Glutamatergic neuron (in vitro differentiated cells): ENCODE data around the gene KIRREL1. TPM values are rescaled to one million over a fixed set of nuclear protein-coding genes. Genes with fewer than 3 reads are reported as not detected.
A peak's percentile ranks its signal among the peaks of the same experiment; 100 is the strongest.

Experiments
- DNase-seq: peaks from one replicate; pipeline ENCODE4 v3.0.0; 2022
- H3K27ac Mint-ChIP-seq: one replicate; pipeline ENCODE4 v1.8.0; 2020; ENCODE audit warnings: mild to moderate bottlenecking, mixed read lengths, inconsistent platforms; ENCODE audit not compliant: unreplicated experiment
- H3K27me3 Mint-ChIP-seq: one replicate; pipeline ENCODE4 v1.8.0; 2020; ENCODE audit warnings: mild to moderate bottlenecking, moderate library complexity, mixed read lengths, inconsistent platforms; ENCODE audit not compliant: unreplicated experiment
- H3K36me3 Mint-ChIP-seq: one replicate; pipeline ENCODE4 v1.8.0; 2020; ENCODE audit warnings: mild to moderate bottlenecking, mixed read lengths, inconsistent platforms; ENCODE audit not compliant: unreplicated experiment
- H3K4me1 Mint-ChIP-seq: one replicate; pipeline ENCODE4 v1.8.0; 2020; ENCODE audit warnings: mild to moderate bottlenecking, low read depth, mixed read lengths, inconsistent platforms; ENCODE audit not compliant: unreplicated experiment
- H3K4me3 Mint-ChIP-seq: one replicate; pipeline ENCODE4 v1.8.0; 2020; ENCODE audit warnings: mild to moderate bottlenecking, mixed read lengths, inconsistent platforms; ENCODE audit not compliant: unreplicated experiment
- H3K9me3 Mint-ChIP-seq: one replicate; pipeline ENCODE4 v1.8.0; 2020; ENCODE audit warnings: mild to moderate bottlenecking, moderate library complexity, mixed read lengths, inconsistent platforms; ENCODE audit not compliant: unreplicated experiment
- total RNA-seq: library from RNA; stranded (reverse); fragmentation: NEBNext Ultra II Directional; extraction: Animal tissue kit (Norgen Biotek cat#: 25700); gene quantifications from one replicate; pipeline ENCODE4 v1.2.1, GENCODE V29; 2021; ENCODE audit not compliant: unreplicated experiment
- TF ChIP-seq, protein P1 (sequence below): fragments of 200-600 bp; sonication (generic); IDR thresholded peaks from one replicate; pipeline ENCODE4 v1.5.0; 2021; ENCODE audit not compliant: partially characterized antibody, unreplicated experiment

The KIRREL1 gene
- total RNA-seq, 1 donor from 2014 or later, result 8.1 TPM

DNA sequence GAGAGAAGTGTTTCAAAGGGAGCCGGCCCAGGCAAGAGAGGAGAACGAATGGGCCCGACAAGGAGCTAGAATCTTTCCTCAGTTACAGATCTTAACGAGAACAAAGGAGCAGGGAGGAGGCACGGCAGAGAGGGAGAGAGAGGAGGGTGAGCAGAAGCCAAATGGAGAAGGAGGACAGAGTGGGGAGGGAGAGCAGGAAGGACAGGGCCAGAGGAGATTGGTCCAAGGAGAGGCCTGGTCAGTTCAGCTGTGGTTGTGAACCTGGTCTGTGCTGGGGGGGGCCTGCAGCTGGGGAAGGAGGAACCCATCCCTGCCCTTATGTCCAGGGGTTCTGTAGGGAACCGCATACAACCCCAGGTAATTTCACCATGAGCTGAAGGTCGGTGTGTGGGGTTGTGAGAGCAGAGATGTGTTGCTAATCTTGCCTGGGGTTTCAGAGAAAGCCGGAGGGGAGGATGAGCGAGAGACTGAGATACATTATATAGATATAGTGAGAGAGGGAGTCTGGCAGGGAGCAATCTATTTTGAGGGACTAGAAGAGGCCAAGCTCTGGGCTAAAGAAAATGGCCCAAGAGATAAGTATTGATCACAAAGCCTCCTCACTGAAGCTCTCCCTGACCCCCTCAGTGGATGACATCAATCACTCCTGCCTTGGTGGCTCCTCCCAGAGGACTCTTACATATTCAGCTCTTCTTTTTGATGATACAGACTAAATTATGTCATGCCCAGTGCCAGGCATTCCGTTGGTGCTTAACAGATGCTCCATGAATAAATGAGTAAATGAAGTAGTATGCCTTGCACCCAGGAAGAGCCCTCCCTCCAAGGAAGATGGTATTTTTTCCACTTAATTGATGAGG is 123.1 kb downstream of the KIRREL1 start:
- Mint-ChIP-seq H3K27me3 (no peaks in the 10 kb centered on the region), H3K4me1 (peaks cover 26% of the 10 kb centered on the region), H3K27ac (no peak overlapping the region), H3K9me3 (no peaks in the 10 kb centered on the region), H3K36me3 (no peaks in the 10 kb centered on the region), H3K4me3 (no peak overlapping the region)
- TF ChIP-seq, protein P1, sequence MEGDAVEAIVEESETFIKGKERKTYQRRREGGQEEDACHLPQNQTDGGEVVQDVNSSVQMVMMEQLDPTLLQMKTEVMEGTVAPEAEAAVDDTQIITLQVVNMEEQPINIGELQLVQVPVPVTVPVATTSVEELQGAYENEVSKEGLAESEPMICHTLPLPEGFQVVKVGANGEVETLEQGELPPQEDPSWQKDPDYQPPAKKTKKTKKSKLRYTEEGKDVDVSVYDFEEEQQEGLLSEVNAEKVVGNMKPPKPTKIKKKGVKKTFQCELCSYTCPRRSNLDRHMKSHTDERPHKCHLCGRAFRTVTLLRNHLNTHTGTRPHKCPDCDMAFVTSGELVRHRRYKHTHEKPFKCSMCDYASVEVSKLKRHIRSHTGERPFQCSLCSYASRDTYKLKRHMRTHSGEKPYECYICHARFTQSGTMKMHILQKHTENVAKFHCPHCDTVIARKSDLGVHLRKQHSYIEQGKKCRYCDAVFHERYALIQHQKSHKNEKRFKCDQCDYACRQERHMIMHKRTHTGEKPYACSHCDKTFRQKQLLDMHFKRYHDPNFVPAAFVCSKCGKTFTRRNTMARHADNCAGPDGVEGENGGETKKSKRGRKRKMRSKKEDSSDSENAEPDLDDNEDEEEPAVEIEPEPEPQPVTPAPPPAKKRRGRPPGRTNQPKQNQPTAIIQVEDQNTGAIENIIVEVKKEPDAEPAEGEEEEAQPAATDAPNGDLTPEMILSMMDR, result no peak
- no peak for DNase-seq

DNA sequence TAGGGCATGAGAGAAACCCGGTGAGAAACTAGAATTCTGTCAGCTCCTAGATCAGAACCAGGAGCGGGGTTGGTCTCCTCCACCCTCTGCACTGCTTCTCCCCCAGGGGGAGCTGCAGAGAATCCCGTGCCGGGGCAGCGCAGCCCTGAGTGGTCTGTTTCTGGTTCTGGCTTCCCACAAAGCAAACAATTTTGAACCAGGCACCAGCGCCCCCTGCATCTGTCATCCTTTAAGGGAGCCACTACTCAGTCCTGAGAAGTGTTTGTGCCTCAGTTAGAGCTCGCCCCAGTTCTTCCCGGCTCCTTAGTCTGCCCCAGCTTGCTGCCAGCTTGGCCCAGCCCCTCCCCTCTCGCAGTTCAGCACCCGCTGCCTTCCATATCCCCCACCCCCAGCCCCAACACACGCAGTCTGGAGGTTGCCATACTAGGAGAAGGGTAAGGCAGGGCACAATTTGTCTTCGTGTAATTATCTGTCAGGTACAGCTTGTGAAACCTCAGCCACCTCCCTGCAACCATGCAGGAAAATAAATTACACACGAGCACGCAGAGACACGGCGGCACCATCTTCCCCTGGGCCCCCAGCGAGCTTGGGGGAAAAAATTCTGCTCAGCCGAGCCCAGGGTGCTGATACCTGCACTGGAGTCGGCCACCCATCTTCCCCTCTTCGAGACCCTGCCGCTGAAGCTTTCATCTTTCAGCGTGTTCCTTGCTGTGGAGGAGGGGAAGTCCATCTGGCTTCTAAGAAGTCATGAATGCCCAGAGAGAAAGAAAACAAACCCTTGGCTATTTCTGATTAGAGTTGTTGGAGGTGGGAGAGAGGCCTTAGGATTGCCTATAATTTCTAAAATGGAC is 124.6 kb downstream of the KIRREL1 start:
- Mint-ChIP-seq H3K4me1 (peaks cover 24% of the 10 kb centered on the region), H3K27me3 (no peaks in the 10 kb centered on the region), H3K27ac (peak overlapping the region; percentile 17), H3K36me3 (no peaks in the 10 kb centered on the region), H3K4me3 (no peak overlapping the region), H3K9me3 (no peaks in the 10 kb centered on the region)
- TF ChIP-seq, protein P1, result peak; percentile 26
- DNase-seq, result peak; percentile 62

DNA sequence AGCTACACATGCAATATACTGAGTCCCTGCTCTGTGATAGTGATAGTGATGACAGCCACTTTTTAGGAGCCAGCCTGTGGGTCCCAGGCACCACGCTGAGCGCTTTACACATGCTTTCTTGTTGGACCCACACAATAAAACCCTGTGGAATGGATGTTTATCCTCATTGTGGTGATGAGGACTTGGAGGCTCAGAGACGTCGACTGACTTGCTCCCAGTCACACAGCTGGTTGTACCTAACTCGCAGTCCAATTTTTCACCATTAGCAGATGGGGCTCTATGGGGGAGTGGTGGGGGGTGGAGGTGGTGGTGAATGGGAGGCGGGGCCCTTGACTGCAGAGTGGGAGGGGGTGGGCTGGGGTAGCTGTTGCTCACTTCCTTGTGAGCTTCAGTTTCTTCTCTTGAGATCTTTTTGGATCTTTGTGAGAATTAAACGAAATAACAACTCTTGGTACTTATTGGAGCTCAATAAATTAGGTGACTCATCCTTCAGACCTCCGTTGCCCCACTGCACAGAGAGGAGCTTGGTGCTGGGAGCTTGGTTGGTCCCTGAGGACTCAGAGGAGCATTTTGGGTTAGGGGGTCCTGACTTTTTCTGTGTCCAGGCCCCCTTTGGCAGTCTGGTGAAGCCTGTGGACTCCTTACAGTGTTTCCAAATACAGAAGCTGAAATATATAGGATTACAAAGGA is 125.4 kb downstream of the KIRREL1 start:
- Mint-ChIP-seq H3K9me3 (no peaks in the 10 kb centered on the region), H3K4me1 (peaks cover 22% of the 10 kb centered on the region), H3K36me3 (no peaks in the 10 kb centered on the region), H3K4me3 (no peak overlapping the region), H3K27ac (no peak overlapping the region), H3K27me3 (peaks cover 4% of the 10 kb centered on the region)
- no peak for DNase-seq
- TF ChIP-seq, protein P1, result no peak

DNA sequence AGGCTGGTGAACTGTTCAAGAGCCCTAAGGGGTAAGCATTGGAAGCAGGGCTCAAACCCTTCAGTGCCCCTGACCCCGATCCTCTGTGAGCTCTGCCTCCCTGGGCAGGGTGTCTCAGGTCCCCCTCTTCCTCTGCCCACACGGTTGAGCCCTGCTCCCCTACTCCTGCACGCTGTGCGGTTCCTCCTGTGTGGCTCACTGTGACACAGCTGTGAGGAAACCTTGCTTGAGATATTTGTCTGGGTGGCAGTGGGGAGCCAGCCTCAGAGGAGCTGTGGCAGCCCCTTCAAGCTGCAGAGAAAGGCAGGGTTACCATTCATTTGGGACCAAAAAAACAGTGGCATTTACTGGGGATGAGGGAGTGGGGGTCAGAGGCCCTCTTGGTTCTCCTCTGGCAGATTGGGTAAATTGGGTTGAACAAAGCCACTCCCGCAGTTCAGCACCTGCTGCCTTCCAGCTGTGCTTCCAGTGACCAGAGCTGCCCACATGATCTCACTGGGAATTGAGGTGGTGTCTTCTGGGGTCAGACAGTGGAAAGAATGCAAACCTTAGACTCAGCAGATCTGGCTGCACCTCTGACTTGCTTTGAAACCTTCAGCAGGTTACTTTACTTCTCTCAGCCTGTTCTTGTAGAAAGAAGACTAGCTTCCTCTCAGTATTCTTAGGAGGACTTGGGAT is 126.7 kb downstream of the KIRREL1 start:
- Mint-ChIP-seq H3K9me3 (no peaks in the 10 kb centered on the region), H3K4me1 (peaks cover 20% of the 10 kb centered on the region), H3K4me3 (no peak overlapping the region), H3K27ac (no peak overlapping the region), H3K27me3 (peaks cover 5% of the 10 kb centered on the region), H3K36me3 (no peaks in the 10 kb centered on the region)
- DNase-seq, result no peak
- TF ChIP-seq, protein P1, result no peak
